Measurements from ENCODE around the gene TJAP1.
A peak's percentile ranks its signal among the peaks of the same experiment; 100 is the strongest.

The TJAP1 gene, protein sequence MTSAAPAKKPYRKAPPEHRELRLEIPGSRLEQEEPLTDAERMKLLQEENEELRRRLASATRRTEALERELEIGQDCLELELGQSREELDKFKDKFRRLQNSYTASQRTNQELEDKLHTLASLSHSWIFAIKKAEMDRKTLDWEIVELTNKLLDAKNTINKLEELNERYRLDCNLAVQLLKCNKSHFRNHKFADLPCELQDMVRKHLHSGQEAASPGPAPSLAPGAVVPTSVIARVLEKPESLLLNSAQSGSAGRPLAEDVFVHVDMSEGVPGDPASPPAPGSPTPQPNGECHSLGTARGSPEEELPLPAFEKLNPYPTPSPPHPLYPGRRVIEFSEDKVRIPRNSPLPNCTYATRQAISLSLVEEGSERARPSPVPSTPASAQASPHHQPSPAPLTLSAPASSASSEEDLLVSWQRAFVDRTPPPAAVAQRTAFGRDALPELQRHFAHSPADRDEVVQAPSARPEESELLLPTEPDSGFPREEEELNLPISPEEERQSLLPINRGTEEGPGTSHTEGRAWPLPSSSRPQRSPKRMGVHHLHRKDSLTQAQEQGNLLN

DNA sequence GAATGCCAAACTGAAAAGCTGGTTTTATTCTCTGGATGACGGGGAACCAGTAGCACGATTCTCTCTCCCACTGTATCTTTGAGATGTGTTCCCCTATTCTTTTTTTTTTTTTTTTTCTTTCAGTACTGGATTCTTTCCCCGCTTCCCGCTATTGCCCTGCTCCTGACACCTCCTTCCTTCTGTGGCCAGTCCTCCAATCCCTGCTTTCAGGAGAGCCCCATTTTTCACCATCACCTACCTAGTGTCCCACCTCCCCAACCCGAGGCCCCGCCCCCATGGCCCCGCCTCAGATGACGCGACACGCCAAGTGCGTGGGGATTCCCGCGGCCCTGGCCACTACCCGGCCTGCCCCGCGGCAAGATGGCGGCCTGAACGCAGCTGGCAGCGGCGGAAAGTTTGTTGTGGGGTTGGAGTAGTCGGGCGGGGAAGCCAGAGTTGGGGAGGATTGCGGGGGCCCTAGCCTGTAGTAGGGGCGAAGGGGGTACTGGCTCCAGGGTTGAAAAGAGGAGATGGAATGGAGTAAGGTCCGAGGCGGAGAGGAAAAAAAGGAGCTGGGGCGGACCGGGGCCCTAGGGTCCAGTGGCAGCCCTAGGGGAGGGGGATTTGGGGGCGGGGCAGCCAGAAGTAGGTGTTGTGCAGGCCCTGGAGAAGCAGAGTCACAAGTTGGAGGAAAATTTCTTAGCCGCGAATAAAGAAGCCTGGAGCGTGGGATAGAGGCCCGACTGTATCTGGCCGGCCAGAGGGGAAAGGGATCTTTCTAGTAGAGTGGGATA lies at the start of gene TJAP1:
Gene TJAP1 (plus strand): TSS at position 336 of the 773 bp plus-strand sequence. CDS start 21,432 bp downstream, outside the sequence.
- DNase-seq: peak; percentile 96

DNA sequence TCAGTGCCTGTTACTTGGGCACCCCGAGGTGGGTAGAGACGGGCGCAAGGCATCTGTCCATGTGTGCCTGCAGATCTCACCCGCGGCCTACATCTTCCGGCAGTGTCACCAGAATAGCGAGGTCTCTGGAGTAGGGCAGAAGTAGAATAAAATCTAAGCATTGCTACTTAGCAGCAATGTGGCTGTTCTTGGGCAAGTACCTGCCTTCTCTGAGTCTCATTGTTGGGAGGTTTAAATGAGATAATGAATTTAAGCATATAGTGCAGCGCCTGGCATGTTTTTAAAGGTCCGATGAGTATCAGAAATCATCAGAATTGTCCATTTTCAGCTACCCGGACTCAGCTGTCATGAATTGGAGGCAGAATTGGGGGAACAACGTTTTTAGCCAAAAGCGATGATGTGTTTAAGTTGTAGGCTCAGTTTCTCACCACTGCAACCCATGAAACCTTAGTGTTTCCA lies 49.2 kb upstream of the TJAP1 start:
- DNase-seq: no peak

DNA sequence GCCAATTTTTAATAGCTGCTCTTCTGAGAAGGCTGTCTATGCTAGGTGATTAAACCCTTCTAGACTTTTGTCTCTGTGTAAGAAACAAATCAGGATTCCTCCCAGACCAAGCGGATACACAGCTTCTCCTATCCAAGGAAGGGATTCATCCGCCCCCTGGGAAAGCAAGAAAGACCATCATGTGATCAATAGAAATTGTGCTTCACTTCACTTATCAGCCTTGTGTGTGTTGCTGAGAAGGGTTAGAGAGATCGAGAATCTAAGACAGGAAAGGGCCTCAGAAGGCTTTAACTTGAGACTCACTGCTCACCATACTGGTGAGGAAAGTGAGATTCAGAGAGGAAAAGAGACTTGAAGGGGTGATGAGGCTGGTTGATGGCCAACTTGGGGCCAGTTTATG lies 48.5 kb upstream of the TJAP1 start:
- no peak for DNase-seq

DNA sequence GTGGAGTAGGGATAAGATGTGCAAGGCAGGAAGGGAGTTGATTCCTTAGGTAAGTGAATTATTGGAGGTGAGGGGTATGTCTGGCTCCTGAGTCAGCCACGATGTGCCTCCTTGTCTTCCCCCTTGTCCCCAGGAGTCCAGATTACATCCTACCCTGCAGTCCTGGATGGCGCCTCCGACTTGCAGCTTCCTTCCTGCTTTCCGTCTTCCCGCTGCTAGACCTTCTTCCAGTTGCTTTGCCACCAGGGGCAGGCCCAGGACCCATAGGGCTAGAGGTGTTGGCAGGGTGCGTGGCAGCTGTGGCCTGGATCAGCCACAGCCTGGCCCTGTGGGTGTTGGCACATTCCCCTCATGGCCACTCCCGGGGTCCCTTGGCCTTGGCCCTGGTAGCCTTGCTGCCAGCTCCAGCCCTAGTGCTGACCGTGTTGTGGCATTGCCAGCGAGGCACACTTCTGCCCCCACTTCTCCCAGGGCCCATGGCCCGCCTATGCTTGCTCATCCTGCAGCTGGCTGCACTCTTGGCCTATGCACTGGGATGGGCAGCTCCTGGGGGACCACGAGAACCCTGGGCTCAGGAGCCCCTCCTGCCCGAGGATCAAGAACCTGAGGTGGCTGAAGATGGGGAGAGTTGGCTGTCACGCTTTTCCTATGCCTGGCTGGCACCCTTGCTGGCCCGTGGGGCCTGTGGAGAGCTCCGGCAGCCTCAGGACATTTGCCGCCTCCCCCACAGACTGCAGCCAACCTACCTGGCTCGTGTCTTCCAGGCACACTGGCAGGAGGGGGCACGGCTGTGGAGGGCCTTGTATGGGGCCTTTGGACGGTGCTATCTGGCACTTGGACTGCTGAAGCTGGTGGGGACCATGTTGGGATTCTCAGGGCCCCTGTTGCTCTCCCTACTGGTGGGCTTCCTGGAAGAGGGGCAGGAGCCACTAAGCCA lies 45.1 kb upstream of the TJAP1 start:
- no peak for DNase-seq

DNA sequence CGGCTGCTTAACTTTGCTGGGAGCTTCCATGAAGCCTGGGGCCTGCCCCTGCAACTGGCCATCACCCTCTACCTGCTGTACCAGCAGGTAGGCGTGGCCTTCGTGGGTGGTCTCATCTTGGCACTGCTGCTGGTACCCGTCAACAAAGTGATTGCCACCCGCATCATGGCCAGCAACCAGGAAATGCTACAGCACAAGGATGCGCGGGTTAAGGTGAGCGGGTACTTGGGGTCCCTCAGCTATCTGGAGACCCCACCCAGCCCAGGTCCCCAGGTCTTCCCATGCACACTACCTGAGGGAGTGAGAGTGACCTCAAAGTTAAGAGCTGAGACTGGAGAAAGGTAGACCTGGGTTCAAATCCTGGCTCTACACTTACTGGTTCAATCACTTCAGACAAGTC lies 44.2 kb upstream of the TJAP1 start:
- no peak for DNase-seq

DNA sequence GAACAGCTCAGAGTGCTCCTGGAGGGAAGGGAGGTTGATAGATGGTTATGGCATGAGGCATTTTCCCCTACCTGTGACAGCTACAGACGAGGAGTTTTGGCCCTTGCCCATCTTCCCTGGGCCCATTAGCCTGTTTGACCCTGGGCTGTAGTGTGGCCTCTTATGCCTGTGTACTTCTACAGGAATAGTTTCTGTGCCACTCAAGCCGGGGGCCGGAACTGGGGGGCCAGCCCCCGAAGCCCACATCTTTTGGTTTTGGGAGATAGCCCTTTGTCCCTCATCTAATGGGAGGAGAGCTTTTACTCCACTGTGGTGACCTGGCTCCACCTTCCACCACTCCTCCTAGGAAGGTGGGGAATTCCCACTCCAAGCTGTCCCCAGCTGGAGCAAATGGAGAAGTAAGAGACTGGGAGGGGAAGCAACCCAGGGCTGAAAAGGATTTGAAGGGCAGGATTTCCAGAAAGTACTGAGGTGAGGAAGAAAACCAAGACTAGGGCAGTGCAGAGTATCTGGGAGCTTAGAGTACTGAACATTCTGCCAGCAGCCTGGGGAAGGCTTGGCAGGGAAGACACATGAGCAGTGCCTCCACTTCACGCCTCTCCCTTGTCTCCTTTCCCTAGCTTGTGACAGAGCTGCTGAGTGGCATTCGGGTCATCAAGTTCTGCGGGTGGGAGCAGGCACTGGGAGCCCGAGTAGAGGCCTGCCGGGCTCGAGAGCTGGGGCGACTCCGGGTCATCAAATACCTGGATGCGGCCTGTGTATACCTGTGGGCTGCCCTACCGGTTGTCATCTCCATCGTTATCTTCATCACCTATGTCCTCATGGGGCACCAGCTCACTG lies 43.1 kb upstream of the TJAP1 start:
- no peak for DNase-seq

DNA sequence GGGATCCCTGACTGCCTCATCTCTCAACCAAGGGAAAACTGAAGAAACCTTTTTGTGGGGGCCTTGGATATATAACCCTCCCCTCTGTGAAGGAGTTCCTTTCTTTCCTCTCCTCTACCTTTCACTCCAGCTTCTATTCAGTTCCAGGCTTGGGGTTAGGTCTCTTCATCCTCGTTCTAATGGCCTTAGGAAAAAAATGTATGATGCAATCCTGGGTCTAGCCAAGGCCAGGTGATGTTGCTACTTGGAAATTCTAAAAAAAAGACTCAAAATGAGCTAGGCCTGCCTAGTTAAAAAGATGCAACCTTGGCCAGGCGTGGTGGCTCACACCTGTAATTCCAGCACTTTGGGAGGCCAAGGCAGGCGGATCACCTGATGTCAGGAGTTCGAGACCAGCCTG lies 42.4 kb upstream of the TJAP1 start:
- no peak for DNase-seq

DNA sequence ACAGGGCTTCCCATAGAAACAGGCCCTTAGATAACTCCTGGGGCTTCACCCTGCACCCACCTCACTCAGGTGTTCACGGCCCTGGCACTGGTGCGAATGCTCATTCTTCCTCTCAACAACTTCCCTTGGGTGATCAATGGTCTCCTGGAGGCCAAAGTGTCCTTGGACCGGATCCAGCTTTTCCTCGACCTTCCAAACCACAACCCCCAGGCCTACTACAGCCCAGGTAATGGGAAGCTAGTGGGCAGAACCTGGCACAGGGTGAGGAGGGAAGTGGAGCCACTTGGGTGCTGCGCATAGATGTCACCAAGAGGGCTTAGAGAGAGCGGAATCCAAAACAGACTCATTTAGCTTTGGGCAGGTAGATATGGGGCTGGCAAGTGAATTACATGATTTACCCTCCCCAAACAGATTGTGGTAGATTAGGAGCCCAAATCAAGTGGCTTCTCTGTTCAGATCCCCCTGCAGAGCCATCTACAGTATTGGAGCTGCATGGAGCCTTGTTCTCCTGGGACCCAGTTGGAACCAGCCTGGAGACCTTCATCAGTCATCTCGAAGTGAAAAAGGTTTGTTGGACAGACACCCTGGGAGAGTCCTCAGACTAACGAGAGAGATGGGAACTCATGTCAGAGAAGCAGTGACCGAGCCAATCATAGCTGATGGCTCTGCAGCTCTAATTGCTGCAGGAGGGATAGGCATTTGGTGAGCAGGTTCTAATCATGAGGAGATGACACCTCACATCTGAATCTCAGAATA lies 41.5 kb upstream of the TJAP1 start:
- no peak for DNase-seq

DNA sequence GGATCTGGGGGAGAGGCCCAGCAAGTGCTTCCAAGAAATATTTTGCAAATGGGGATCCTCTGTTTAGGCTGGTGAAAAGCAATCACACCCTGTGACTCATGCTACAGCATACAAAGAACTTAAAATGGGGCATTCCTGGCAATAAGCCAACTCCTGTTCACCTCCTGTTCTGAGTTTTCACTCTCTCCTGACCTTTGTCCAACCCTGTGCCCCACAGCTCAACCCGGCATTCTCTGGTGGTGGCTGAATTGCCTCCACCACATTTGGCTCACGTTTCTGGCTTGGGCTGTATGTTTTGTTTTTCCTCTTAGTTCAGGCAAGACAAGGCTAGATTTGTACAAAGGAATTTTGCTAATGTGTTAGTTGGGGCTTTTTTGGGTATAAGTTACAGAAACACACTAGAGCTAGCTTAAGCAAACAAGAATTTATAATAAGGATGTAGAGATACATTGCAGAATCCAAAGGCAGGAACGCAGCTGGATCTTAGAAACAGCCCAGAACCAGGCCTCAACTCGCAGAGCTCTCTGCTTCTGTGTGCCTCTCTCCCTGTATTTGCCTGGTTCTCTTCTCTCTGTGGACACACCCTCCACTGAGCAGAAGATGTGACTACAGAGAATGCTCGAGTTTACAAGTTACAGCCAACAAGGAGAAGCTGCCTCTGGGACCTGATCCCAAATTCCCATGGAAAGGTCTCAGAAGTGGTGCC lies 40.6 kb upstream of the TJAP1 start:
- DNase-seq: no peak

DNA sequence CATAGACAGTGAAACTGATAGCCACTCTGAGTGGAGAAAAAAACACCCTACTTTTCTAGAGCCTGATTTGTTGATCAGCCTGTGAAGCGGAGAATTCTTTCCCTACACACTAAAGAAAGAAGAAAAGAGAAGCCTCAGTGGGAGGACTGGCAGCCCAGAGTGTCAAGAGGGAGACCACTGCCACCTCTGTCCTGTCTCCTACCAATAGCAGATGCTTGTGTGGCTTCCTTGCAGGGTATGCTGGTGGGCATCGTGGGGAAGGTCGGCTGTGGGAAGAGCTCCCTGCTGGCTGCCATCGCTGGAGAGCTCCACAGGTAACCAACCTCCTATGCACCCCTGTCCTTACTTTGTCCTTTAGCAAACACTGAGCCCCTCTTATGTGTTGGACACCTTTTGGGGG lies 39.7 kb upstream of the TJAP1 start:
- no peak for DNase-seq

DNA sequence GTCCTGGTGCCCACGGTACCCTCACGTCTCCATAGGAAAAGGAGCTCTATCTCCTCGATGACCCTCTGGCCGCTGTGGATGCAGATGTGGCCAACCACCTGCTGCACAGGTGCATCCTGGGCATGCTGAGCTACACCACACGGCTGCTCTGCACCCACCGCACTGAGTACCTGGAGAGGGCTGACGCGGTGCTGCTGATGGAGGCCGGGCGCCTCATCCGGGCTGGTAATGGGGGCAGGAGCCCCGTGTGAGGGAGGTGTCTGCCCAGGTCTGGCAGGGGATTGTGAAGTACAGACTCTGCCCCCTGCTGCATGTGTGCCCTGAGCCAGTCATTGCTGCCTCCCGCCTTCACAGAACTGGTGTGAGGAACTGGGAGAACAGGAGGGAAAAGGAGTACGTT lies 34.4 kb upstream of the TJAP1 start:
- DNase-seq: no peak

DNA sequence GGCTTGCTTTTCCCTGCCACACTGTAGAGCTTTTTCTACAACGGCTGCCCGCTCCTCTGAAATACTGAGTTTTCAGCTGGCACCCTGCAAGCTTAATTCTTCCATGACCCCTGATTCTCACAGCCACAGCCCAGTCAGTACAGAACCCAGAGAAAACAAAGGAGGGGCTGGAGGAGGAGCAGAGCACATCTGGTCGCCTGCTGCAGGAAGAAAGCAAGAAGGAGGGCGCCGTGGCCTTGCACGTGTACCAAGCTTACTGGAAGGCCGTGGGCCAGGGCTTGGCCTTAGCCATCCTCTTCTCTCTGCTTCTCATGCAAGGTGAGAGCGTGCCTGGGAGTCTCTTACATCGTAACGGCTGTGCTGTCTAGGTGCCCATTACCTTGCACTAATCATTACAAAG lies 33.3 kb upstream of the TJAP1 start:
- no peak for DNase-seq

DNA sequence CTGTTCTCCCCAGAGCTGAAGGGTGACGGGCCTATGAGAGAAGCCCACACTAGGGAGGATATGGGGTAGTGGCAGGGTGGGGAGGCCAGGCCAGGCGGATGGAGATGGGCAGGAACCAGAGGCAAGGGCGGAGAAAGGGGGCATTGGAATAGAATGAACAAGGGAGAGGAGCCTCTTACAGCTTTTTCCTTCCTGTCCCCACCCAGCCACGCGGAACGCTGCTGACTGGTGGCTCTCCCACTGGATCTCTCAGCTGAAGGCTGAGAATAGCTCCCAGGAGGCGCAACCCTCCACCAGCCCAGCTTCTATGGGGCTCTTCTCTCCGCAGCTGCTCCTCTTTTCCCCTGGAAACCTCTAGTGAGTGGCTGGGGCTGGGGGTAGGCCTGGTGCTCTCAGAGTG lies 32.8 kb upstream of the TJAP1 start:
- DNase-seq: no peak

DNA sequence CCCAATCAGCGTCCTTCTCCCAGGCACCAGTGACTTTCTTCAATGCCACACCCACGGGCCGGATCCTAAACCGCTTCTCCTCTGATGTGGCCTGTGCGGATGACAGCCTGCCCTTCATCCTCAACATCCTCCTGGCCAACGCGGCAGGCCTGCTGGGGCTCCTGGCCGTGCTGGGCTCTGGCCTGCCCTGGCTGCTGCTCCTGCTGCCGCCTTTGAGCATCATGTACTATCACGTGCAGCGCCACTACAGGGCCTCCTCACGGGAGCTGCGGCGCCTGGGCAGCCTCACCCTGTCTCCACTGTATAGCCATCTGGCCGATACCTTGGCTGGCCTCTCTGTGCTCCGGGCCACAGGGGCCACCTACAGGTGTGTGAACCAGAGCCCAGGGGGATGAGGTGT lies 31.8 kb upstream of the TJAP1 start:
- DNase-seq: no peak

DNA sequence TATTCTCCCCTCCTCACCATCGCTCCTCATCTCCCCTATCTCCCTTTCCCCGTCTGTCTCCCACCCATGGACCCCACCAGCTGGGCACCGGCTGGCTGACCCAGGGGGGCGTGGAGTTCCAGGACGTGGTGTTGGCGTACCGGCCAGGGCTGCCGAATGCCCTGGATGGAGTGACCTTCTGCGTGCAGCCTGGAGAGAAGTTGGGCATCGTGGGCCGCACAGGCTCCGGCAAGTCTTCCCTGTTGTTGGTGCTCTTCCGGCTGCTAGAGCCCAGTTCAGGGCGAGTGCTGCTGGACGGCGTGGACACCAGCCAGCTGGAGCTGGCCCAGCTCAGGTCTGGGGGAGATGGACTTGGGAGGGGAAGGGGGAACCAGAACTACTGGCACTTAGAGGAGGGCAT lies 29.8 kb upstream of the TJAP1 start:
- no peak for DNase-seq

DNA sequence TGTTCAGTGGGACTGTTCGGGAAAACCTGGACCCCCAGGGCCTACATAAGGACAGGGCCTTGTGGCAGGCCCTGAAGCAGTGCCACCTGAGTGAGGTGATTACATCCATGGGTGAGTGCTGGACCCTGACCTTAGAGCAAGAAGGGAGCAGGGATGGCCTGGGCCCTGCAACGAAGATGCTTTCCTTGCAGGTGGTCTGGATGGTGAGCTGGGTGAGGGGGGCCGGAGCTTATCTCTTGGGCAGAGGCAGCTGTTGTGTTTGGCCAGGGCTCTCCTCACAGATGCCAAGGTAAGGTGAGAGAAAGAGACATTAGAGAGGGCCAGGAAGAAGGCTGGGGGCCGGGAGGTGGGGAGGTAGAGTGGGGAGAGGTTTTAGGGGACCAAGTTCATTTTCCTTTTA lies 28.5 kb upstream of the TJAP1 start:
- no peak for DNase-seq

DNA sequence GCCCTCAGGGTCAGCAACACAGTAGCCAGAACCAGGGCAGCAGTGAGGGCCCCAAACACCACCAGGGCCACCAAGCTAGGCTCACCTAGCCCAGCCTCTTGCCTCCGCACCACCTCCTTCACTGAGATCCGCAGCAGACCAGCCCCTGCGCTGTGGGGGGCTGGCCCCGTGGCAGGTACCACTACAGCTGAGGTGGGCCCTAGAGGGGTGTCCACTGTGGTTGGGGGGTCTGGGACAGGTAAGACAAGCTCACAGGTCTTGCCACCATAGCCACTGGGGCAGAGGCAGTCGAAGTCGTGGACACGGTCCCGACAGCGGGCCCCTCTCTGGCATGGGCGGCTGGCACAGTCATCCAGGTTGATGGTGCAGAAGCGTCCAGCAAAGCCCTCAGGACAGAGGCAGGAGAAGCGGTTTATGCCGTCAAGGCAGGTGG lies 26.7 kb upstream of the TJAP1 start:
- no peak for DNase-seq

DNA sequence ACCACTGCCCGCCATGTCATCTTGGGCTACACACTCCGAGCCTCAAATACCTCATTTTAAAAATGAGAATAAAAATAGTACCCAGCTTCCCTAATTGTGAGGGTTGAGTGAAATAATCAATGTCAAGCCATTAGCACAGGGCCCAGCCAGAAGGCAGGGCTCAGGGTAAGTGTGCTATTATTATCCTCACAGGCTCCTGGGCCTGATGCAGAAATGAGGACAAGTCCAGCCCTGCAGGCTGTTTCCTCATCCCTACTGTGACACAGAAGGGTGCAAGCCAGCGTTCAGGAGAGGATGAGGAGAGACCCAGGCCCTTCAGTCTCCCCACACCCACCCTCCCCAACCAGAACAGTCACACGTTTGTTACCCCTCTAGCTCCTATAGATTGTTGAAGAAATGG lies 26.0 kb upstream of the TJAP1 start:
- no peak for DNase-seq

DNA sequence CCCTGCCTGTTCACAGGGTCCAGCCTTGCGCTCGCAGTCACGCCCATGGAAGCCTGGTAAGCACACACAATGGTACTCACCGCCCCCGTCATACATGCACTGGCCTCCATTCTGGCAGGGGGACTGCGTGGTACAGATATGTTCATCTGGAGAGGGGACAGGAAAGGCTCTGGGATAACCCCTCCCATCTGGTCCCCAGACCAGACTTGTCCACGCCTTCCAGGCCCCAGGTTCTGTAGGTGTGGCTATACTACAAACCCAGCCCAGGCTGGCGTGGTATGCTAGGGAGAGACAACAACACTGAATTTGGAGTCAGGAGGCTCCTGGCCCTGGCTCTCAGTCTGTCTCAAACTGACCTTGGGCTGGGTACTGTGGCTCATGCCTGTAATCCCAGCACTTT lies 25.4 kb upstream of the TJAP1 start:
- no peak for DNase-seq

DNA sequence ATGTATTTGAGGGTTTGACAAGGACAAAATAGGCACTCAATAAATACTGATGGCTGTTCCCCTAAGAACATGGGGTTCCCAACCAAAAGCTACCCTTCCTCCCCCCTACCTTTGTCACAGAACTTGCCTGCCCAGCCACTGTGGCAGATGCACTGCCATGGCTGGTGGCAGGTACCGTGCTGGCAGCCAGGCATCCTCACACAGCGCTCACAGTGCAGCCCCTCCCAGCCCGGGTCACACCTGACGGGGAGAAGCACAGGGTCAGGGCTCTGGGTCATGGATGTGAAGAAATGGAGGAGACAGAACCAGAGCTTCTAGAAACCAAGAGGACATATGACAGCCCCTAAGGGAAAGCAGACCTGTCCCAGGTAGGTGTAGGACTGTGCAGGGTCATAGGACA lies 24.5 kb upstream of the TJAP1 start:
- no peak for DNase-seq
